NCI-H1694 treated with DMSO at 0.1 percent for 48 hours (cell line): ENCODE data around the gene LRFN2.

ENCODE experiments used
- DNase-seq: peaks from one replicate; lab custom pipeline; 2025; lab: John Stamatoyannopoulos, UW

Gene LRFN2

DNA sequence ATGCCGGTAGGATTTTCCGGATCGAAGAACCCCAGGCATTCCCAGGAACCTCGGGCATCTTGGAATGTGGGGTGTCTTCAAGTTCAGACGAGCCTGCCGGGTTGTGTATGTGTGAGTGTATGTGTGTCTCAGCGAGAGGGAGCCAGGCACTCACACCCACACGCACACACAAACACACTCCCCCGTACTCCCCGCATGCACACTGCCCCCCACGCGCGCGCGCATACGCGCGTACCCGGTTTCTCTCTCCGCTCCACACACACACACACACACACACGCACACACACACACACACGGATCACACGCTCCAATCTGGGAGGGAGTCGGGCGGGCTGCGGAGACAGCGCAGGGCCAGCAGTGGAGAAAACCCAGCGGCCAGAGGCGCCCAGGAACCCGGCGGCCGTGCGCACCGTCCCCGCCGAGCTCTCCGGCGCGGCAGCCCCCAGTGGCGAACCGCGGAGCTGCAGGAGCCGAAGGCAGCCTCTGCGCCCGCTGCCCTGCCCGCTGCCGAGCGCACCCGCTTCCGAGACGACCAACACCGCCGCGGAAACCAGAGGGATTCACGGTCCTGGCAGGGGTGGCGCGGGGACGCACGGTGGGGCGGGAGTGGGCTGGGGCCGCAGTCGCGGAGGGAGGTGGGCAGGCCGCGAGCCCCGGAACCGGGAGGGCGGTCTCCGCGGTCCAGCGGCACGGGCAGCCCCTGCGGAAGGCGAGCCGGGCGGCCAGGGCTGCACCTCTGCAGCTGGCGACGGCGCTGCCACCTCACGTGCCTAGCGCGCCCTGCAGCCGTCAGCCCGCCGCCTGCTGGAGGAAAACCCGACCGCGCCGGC lies at the start of gene LRFN2:
TSS of gene LRFN2 (minus strand) at position 125 of the 830 bp plus-strand sequence.
- peak; percentile 57 for DNase-seq

DNA sequence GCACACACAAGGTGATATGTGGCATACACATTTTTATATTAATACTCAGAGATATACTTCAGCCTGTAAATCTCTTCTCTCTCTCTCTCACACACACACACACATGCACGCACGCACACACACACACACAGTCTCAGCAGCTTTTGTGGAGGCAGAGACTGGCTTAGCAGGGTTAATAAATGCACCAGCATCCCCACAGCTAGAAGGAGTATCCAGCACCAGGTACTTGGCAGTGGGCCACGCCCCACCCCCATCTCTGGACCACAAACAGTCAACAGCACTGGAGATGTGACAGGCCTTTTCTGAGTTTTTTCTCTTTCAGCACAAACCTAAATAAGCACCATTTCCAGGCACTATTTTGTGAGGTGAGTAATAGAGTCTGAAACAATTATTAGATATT lies 47.3 kb upstream of the LRFN2 start:
- no peak for DNase-seq

DNA sequence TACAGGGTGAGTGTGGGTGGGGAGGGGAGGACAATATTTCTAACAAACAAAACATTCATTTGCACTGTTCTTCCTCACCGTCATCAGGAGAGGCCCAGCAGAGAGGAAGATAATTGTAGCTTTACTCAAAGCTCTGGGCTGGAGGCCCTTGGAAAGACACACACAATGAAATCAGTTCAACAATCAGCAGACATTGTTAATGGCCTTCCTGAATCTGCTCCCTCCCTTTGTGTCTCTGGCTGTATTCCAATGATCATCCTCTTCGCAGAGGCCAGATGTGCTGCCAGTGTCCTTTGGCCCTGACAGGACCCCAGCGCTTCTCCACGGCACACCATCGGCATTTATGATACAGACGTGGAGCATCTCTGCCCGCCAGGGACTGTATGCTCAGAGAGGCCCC lies 44.6 kb upstream of the LRFN2 start:
- no peak for DNase-seq

DNA sequence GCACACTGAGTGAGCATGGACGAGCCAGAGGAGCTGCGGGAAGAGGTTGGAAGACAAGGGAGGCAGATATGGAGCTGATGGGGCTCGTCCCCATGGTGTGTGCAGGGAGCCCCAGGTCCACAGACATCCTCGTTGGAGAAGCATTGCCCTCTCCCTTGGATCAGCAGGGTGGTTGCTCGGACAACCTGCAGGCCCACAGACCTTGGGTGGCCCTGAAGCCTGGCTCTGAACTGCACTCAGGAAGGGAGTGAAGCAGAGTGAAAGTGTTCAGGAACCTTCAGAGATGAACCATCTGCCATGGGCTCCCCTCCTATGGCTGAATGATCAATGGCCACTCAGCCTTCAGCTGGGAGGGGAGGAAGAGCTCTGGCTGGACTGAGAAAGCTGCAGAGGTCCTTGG lies 43.3 kb upstream of the LRFN2 start:
- DNase-seq, result no peak

DNA sequence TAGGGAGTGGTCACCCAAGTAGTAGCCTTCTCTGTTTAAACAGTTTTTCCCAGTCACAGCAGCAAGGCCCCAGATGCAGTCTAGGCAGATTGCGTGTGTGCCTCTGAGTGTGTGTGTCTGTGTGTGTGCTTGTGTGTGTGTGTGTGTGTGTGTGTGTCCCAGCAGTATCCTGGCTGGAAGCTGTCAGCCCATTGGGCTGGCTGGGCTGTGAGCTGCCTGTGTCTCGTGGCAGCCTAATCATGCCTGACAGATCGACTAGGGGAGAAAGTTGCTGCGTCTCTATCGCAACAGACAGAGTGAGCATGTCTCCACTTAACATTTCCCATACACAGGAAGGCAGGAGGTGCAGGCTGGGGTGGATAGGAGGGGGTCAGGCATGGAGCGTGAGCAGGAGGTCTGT lies 42.9 kb upstream of the LRFN2 start:
- no peak for DNase-seq

DNA sequence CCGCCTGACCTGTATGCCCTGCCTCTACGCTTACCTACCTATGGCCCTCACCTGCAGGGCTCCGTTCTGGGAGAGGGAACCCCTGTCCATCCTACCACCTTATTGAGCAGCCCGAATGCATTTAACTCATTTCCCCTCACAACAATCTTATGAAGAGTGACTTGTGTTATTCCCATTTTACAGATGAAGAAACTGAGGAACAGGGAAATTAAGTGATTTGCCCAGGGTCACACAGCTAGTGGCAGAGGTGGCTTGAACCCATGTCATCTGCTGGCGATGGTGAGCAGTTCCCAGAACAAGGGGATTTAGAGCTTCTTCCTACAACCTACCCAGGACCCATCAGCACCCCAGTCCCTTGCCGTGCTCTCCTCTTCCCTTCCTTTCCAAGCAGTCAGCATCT lies 42.3 kb upstream of the LRFN2 start:
- no peak for DNase-seq

DNA sequence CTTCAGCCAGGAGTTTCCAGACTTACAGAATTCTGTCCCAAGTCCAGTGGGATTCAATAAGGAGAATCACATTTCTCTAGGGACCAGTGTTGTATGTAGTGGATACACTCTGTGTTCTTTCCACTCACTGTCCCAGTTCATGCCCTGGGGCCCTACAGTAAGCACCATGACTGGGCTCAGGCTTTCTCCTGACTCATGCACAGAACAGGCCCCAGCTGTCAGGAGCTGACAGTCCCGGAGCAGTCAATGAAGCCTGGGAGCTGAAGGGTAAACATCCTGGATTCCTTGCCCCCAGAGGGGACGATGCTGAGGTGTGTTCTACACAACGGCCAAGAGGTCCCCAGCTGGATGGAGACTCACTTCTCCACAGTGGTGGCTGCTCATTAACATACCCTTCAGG lies 40.2 kb upstream of the LRFN2 start:
- no peak for DNase-seq

DNA sequence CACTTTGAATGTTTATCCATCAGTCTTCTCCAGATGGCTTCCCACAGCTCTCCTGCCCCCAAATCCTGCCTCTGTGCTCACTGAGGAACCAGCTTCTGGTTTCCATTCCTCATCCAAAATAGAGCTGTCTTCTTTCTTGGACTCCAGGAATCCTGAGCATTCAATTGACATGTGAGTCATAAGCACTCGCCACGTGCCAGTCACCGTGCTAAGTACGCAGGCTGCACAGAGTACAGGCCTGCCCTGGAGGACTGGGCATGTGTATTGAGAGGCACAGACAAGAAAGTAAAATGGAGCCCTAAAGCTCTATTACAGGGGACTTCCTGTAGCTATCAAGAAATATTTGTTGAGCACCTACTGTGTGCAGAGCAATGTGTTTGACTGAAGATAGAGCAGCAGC lies 39.7 kb upstream of the LRFN2 start:
- no peak for DNase-seq

DNA sequence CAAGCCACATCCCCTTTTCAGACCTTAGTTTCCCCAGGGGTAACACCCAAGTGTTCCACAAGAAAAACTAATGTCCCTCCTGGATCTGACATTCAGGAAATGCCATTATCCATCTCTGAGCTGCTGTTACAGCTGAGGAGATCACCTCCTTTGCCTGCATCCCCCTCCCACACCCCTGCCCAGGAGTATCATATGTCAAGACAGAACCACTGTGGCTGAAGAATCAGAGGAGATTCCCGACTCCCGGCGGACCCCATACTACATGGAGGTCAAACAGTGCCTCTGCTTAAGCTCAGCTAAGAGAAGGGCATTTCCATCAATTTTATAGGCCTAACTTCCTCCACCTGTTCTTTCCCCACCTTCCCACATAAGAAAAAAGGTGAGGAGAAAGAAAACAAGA lies 36.8 kb upstream of the LRFN2 start:
- DNase-seq, result no peak

DNA sequence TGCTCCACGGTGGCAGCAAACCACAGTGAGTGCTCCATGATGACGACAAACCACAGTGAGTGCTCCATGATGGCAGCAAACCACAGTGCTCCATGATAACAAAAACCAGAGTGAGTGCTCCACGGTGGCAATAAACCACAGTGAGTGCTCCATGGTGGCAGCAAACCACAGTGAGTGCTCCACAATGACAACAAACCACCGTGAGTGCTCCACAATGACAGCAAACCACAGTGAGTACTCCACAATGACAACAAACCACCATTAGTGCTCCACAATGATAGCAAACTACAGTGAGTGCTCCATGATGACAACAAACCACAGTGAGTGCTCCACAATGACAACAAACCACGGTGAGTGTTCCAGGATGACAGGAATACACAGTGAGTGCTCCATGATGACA lies 36.0 kb upstream of the LRFN2 start:
- no peak for DNase-seq

DNA sequence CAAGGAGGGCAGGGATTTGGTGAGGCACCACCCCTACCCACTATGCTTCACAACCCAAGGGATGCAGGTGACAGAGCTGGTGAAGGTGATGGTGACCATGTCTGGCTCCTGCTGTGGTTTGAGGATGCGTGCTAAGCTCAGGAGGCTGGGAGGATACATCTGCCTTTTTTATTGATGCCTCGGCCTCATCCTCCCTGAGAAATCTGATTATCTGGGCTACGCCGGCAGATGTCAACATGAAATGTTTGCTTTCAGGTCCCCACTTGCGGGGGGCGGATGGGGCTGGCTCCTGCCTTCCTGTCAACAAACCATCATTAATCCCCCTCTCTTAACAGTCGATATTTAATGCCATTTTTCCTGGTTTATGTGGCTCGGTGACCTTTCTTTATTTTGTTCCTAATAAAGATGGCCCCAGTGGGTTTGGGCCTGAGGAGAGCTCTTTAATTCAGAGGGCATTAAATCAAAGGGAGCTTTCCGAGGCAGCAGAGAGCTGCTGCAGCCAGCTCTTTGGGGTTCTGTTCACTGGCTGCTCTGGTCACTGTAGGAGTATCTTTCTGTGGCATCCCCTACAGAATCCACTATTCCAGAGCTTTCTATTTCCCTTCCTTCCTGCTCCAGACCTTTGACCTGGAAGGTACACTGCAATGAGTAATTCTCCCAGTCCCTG lies 33.5 kb upstream of the LRFN2 start:
- no peak for DNase-seq

DNA sequence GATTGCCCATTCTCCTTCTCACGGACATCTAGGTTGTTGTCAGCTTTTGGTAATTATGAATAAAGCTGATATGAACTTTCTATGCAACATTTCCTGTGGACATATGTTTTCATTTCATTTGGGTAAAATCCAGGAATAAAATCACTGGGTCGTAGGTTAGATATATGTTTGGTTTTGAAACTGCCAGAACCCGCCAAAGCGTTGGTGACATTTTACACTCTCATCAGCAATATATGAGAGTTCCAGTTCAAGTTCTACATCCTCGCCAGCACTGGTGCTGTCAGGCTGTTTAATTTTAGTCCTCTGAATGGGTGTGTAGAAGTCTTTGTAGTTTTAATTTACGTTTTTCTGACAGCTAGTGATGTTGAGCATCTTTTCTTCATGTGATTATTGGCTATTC lies 27.5 kb upstream of the LRFN2 start:
- no peak for DNase-seq

DNA sequence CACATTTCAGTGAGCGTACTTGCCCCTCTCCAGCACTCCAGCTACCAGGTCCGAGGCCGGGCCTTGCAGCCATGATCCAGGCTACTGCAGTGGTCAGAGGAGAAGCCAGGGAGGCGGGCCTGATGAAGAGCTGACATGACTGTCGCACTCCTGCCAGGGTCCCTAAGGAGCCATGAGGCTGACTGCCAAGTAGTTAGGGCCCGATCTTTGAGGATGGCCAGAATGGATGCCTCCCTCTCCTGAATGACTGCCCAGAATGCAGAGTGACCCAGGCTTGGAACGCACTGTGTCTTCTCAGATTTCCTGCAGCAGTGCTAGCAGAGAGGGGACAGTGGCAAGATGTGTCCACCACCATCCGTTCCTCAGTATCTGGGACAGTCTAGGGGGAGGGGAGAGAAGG lies 24.7 kb upstream of the LRFN2 start:
- DNase-seq, result no peak

DNA sequence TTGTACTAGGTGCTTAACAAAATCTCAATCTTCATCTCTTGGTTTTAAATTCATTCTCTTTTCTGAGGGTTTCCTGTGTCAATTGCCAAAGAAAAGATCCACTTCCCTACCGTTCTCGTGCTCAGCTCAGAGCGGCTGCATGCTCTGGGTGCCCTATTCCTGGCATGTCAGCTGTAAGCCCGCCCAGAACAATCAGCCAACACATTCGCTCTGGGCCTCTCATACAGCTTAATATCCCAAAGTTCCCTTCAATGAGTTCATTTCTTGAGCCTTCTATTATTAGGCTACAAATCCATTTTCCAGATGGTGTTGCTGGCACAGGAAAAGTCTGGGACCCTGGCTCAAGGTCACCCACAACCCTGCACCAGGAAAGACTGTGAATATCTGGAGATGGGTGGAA lies 24.3 kb upstream of the LRFN2 start:
- DNase-seq, result no peak

DNA sequence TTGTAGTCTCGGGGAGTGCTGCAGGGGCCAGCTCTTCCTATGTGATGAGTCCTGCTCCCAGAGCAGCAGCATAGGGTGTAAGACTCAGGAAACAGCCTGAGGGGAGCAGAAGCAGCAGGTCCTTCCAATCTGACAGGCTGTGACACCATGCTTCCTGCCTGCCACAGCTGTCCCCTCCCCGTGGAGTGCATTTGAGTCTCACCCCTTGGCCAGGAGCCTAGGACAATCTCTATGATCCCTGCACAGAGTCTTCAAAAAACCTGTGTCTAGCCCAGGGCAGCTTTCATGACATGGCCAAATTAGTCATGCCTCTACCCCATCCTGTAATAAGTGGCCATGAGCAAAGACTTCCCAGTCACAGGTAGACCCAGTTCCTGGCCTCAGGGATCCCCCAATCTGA lies 23.1 kb upstream of the LRFN2 start:
- no peak for DNase-seq

DNA sequence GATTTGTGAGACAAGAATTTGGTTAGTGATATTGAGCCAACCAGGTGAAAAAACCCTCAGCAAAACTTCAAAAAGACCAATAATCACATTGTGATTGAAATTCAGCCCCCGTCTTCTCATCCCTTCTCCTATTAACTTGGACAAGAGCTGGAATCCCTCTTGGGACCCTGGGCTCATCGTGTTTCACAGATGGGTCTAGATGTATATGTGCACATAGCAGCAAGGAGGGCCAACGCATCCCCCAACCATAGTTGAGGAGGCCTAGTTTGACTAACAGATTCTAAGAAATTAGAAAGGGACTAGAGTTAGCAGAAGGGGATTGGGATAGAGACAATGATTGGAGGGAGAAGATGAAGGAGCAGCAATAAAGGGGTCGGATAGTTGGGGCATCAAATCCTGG lies 19.8 kb upstream of the LRFN2 start:
- no peak for DNase-seq

DNA sequence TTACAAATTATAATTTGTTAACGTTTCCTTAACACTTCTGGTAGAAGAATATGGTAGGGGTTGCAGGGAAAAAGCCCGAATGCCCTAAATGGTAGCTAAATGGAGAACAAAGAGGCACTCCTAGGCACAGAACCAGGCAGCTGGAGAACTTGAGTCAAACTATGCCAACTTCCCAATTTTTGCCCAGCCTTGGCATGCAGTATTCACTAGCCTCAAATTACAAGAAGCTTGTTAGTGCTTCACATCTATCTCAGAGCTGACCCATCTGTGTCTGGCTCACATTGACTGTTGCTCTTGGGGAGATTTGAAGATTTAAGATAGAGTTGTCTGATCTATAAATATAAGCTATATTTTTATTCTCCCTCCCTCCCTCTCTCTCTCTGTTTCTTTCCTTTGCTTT lies 19.4 kb upstream of the LRFN2 start:
- DNase-seq, result no peak

DNA sequence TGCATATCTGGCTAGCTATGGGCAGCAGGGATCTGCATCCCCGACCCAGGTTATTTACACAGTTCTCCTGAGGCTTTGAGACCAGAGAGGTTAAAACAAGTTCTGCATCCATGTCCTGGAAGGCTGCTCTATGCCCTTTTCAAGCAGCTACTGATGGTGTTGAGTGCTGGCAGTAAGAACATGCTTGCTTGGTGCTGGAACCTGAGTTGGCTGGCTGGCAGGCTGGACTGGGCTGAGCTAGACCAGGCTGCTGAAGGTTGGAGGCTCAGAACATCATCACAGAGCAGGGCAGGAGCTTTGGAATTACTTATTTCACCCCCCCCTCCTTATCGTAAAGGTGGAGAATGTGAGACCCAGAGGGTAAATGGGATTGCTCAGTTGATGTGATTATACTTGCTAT lies 16.9 kb upstream of the LRFN2 start:
- DNase-seq, result no peak

DNA sequence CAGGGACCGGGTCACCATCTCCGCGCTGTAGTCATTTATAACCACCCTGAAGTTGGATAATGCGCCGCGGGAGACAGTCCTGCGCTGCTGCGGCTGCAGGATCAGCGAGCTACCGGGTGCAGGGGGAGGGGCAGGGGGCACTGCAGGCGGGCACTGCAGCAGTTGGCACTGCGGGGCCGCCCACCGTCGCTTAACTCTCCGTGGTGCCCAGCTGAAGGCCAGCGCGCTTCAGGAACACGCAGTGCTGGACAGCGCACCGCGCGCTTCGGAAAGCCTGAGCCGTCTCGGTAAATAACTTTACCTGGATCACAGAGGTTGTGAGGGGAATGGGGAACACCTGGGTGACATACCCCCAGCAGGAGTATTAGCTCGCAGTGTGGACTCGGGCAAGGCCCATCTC lies 12.4 kb upstream of the LRFN2 start:
- DNase-seq, result no peak

DNA sequence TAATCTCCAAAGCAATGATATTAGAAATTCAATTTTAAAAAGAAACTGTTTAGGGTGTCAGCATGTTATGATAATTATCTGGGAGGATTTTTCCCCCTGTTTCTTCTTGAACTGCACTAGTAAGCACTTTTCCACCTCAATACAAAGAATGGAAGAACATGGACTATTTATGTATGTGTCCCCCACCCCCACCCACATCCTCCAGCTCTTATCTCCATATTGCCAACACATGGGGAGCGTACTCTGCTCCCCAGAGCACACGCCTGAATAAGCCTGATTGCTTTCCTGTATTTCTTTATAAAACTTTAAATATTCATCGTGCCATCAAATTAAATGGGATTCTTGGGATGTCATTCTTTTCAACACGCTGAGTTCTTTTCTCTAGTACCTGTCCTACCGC lies 11.4 kb upstream of the LRFN2 start:
- no peak for DNase-seq

DNA sequence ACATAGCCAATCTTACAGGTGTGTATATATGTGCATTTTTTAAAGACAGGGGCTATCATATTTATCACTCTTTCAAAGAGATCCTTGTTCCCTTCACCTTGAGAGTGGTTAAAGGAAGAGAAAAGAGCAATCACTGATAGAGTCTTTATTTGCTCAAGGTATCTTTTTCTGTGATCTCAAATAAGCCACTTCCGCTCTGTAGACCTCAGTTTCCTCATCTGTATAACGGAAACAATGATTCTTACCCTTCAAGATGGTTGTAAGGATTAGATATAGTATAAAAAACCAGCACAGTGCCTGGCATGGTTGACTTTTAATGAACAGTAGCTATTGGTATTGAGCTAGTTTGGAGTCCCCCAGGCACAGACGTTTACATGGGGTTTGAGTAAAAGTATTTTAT lies 10.1 kb upstream of the LRFN2 start:
- no peak for DNase-seq

DNA sequence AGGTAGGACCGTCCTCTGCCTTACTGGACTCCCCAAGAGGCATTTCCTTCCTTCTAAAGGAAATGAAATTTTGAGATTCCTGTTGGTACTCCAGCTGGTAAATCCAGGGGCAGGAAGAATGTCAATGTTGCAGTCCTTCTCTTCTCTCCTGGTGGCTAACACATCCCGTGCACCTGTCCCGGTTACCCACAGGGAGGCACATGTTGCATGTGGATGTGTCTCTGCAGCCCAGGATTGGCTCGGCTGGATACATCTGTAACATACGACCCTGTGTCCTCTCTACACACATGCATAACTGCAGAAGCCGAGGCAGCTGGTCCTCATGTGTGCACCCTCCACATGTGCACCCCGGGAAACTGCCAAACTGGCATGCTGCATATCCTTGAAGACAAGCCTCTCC lies 1.3 kb upstream of the LRFN2 start:
- DNase-seq, result no peak

DNA sequence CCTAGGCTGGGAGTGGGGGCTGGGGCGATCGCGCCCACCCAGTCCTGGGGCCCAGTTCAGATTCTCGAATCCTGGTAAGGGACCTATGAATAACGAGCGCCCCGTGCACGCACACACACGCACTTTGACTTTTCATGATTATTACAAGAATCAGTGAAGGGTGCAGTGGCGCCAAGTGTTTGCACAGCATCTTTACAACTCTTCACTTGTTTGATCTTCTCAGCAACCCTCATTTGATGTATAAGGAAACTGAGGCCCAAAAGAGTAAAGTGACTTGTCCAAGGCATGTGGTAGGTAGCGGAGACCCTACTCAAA lies 863 bp upstream of the LRFN2 start:
- DNase-seq, result no peak
